ENCODE data around the gene CAPZB. TPM values are rescaled to one million over a fixed set of nuclear protein-coding genes. Genes with fewer than 3 reads are reported as not detected.

Gene CAPZB
- total RNA-seq, 1 donor from 2014 or later, result 334 TPM

GRCh38 chr1:19353596-19353995, 131.7 kb downstream of the CAPZB start:
- POLR2A ChIA-PET, result no interaction called here
- Mint-ChIP-seq H3K36me3 (ENCODE audit: low read depth) (peaks cover 89% of the 10 kb centered on the region), H3K27ac (no peak overlapping the region), H3K4me3 (no peak overlapping the region), H3K27me3 (no peaks in the 10 kb centered on the region), H3K9me3 (no peaks in the 10 kb centered on the region), H3K4me1 (peaks cover 6% of the 10 kb centered on the region)
- DNase-seq (no peak), ATAC-seq (ENCODE audit: low read depth) (no peak)
- CTCF ChIA-PET, result no interaction called here
- intact Hi-C loops (cut with micrococcal nuclease), result no loop called here
- TF ChIP-seq, protein P1, sequence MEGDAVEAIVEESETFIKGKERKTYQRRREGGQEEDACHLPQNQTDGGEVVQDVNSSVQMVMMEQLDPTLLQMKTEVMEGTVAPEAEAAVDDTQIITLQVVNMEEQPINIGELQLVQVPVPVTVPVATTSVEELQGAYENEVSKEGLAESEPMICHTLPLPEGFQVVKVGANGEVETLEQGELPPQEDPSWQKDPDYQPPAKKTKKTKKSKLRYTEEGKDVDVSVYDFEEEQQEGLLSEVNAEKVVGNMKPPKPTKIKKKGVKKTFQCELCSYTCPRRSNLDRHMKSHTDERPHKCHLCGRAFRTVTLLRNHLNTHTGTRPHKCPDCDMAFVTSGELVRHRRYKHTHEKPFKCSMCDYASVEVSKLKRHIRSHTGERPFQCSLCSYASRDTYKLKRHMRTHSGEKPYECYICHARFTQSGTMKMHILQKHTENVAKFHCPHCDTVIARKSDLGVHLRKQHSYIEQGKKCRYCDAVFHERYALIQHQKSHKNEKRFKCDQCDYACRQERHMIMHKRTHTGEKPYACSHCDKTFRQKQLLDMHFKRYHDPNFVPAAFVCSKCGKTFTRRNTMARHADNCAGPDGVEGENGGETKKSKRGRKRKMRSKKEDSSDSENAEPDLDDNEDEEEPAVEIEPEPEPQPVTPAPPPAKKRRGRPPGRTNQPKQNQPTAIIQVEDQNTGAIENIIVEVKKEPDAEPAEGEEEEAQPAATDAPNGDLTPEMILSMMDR (IDR thresholded peaks at IDR 0.05), result no peak

DNA sequence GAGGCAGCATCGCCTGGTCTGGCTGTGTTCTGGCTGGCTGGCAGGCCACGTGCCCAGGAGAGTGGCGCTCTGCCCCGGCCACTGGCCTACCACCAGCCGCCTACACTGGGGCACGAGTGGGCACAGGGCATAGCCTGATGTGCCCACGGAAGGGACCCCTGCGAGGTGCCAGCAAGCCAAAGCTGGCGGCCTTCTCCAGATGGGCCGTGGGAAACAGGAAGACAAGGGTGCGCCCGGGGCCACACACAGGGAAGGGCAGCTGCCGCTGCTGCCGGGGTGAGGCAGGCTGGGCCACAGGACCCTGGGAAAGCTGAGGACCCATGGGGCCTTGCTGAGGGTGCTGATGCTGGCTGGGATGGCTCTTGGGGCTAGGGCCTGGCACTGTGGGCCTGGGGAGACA, 132.5 kb downstream of the CAPZB start:
- ChIA-PET CTCF (no interaction called here), POLR2A (no interaction called here)
- Mint-ChIP-seq H3K4me1 (peaks cover 11% of the 10 kb centered on the region), H3K27me3 (no peaks in the 10 kb centered on the region), H3K9me3 (no peaks in the 10 kb centered on the region), H3K27ac (no peak overlapping the region), H3K36me3 (ENCODE audit: low read depth) (peaks cover 91% of the 10 kb centered on the region), H3K4me3 (no peak overlapping the region)
- ATAC-seq (ENCODE audit: low read depth) (no peak), DNase-seq (no peak)
- TF ChIP-seq, protein P1 (IDR thresholded peaks at IDR 0.05), result no peak
- intact Hi-C loops (cut with micrococcal nuclease), result no loop called here

- POLR2A ChIA-PET, result no interaction called here
- no peaks in the 10 kb centered on the region for H3K27me3 Mint-ChIP-seq
- CTCF ChIA-PET, result no interaction called here
- H3K4me3 Mint-ChIP-seq, result no peak overlapping the region
- peaks cover 11% of the 10 kb centered on the region for H3K4me1 Mint-ChIP-seq
- no peak for ATAC-seq (ENCODE audit: low read depth)
- H3K27ac Mint-ChIP-seq, result no peak overlapping the region
- TF ChIP-seq, protein P1 (IDR thresholded peaks at IDR 0.05), result no peak
- H3K36me3 Mint-ChIP-seq (ENCODE audit: low read depth), result peaks cover 86% of the 10 kb centered on the region
- no peaks in the 10 kb centered on the region for H3K9me3 Mint-ChIP-seq
- DNase-seq, result no peak
- intact Hi-C loops (cut with micrococcal nuclease), result no loop called here
These were observed 133.5 kb downstream of the CAPZB start for GRCh38 chr1:19351873-19352272.

DNA sequence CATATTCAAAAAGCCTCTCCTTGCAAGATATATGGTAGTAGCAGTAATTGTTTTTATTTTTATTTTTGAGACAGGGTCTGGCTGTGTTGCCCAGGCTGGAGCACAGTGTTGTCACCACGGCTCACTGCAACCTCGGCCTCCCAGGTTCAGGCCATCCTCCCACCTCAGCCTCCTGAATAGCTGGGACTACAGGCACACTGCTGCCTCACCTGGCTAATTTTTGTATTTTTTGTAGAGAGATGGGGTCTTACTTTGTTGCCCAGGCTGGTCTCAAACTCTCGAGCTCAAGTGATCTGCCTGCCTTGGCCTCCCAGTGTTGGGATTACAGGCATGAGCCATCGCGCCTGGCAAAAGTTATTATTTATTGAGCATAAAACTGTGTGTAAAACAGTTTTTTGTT, 134.8 kb downstream of the CAPZB start:
- TF ChIP-seq, protein P1 (IDR thresholded peaks at IDR 0.05), result no peak
- no peak overlapping the region for H3K4me3 Mint-ChIP-seq
- ChIA-PET CTCF (interaction anchor here (0.6 kb wide), 1 partner anchor 89 kb away, joined by 3 read pairs; no protein-coding TSS in a partner anchor), POLR2A (no interaction called here)
- H3K27me3 Mint-ChIP-seq, result no peaks in the 10 kb centered on the region
- H3K36me3 Mint-ChIP-seq (ENCODE audit: low read depth), result peaks cover 81% of the 10 kb centered on the region
- no peak overlapping the region for H3K27ac Mint-ChIP-seq
- intact Hi-C loops (cut with micrococcal nuclease), result no loop called here
- no peak for DNase-seq
- H3K4me1 Mint-ChIP-seq, result peaks cover 11% of the 10 kb centered on the region
- no peaks in the 10 kb centered on the region for H3K9me3 Mint-ChIP-seq
- ATAC-seq (ENCODE audit: low read depth), result no peak

- intact Hi-C loops (cut with micrococcal nuclease), result loop anchor here (10.0 kb wide), 1 partner anchor 45 kb away; no protein-coding TSS in a partner anchor
- peaks cover 11% of the 10 kb centered on the region for H3K4me1 Mint-ChIP-seq
- CTCF ChIA-PET, result no interaction called here
- H3K4me3 Mint-ChIP-seq, result no peak overlapping the region
- no peaks in the 10 kb centered on the region for H3K27me3 Mint-ChIP-seq
- TF ChIP-seq, protein P1 (IDR thresholded peaks at IDR 0.05), result no peak
- no peaks in the 10 kb centered on the region for H3K9me3 Mint-ChIP-seq
- no peak overlapping the region for H3K27ac Mint-ChIP-seq
- POLR2A ChIA-PET, result no interaction called here
- DNase-seq, result no peak
- no peak for ATAC-seq (ENCODE audit: low read depth)
- H3K36me3 Mint-ChIP-seq (ENCODE audit: low read depth), result peaks cover 79% of the 10 kb centered on the region
These were observed 135.3 kb downstream of the CAPZB start for GRCh38 chr1:19349999-19350398.
